HCT116 (cell line): ENCODE results near the gene FOXD2. TPM values are rescaled to one million over a fixed set of nuclear protein-coding genes. Genes with fewer than 3 reads are reported as not detected.

Experiments used
- ATAC-seq: fragments of 200-7000 bp; cut with Tn5 transposase; 2 replicates; pipeline ENCODE4 v1.9.1; 2020; ENCODE audit warnings: mild to moderate bottlenecking, moderate library complexity
- Bru-seq: library from RNA; stranded (reverse); fragments of 400-500 nt; gene quantifications from one replicate; lab custom pipeline; 2021; lab: Mats Ljungman, UMichigan
- BruChase-seq, 2 experiments: library from RNA; stranded (reverse); fragments of 400-500 nt; gene quantifications; one replicate each; lab custom pipeline; 2021; lab: Mats Ljungman, UMichigan
- BruUV-seq: library from RNA; stranded (reverse); fragments of 400-500 nt; replicated peaks from 2 replicates; lab custom pipeline; 2021; lab: Mats Ljungman, UMichigan
- CTCF ChIA-PET: fragments of 300-600 bp; sonication (Branson Sonifier 250); formaldehyde crosslinking; loops from one replicate; lab custom pipeline; 2021; ENCODE audit warnings: antibody characterized with exemption; lab: Charles Lee
- POLR2A ChIA-PET: fragments of 300-600, 350-600 bp; sonication (Branson Sonifier 250); formaldehyde crosslinking; loops from one replicate; lab custom pipeline; 2021; ENCODE audit warnings: antibody characterized with exemption; lab: Charles Lee
- RAD21 ChIA-PET, 2 experiments: fragments of 300-600 bp; sonication (Branson Sonifier 250); formaldehyde crosslinking; loops; one replicate each; lab custom pipeline; 2023; ENCODE audit warnings: low total read pairs in 2 of 2; ENCODE audit not compliant: uncharacterized antibody in 2 of 2, unreplicated experiment in 2 of 2, low non-redundant PET in 1 of 2; lab: Charles Lee
- DNase-seq: peaks from one replicate; pipeline ENCODE4 v3.0.0-alpha.2; 2010; ENCODE audit warnings: low read depth, low spot score
- H2AFZ ChIP-seq: fragments of 200-600 bp; shearing (Covaris generic), sonication (generic); 2 replicates; pipeline ENCODE4 v1.6.1; 2017; ENCODE audit warnings: low read depth, mixed run types, mixed read lengths, antibody characterized with exemption, low read length; ENCODE audit not compliant: poor library complexity, severe bottlenecking
- H3K27ac ChIP-seq: 2 replicates; pipeline ENCODE4 v1.5.1; 2012; ENCODE audit warnings: low read depth, low read length
- H3K27me3 ChIP-seq: fragments of 200-600 bp; sonication (generic); 2 replicates; pipeline ENCODE4 v1.6.1; 2016; ENCODE audit warnings: mixed run types, low read length, mixed read lengths; ENCODE audit not compliant: insufficient read depth
- H3K36me3 ChIP-seq, 2 experiments: fragments of 200-500 bp in 1 of 2; fragments of 200-600 bp in 1 of 2; sonication (Bioruptor generic) in 1 of 2; sonication (generic) in 1 of 2; 2 replicates each; pipeline versions ENCODE4 v1.5.1 to v1.6.1; 2014 to 2016; ENCODE audit warnings: low read length in 2 of 2, inconsistent platforms in 1 of 2, mixed read lengths in 1 of 2, mixed run types in 1 of 2; ENCODE audit not compliant: insufficient read depth in 2 of 2, control insufficient read depth in 1 of 2
- H3K4me1 ChIP-seq, 2 experiments: fragments of 200-600 bp in 1 of 2; sonication (generic) in 1 of 2; 2 replicates each; pipeline versions ENCODE4 v1.5.1 to v1.6.1; 2012 to 2017; ENCODE audit warnings: low read length in 2 of 2, inconsistent platforms in 1 of 2, mild to moderate bottlenecking in 1 of 2, mixed read lengths in 1 of 2, mixed run types in 1 of 2, moderate library complexity in 1 of 2; ENCODE audit not compliant: insufficient read depth in 2 of 2, control insufficient read depth in 1 of 2
- H3K4me2 ChIP-seq: fragments of 200-600 bp; sonication (generic); 2 replicates; pipeline ENCODE4 v1.6.1; 2017; ENCODE audit warnings: mixed run types, low read length, mixed read lengths
- H3K4me3 ChIP-seq, 2 experiments: fragments of 200-600 bp in 1 of 2; sonication (generic) in 1 of 2; replicated peaks in 1 of 2; 2 replicates each; pipeline ENCODE4 v1.5.1; 2011 to 2016; ENCODE audit warnings: low read length in 2 of 2, control low read depth in 1 of 2, low read depth in 1 of 2, mild to moderate bottlenecking in 1 of 2, mixed read lengths in 1 of 2, mixed run types in 1 of 2
- H3K79me2 ChIP-seq: fragments of 200-600 bp; sonication (generic); 2 replicates; pipeline ENCODE4 v1.6.1; 2017; ENCODE audit warnings: mild to moderate bottlenecking, mixed run types, low read length, moderate library complexity, mixed read lengths; ENCODE audit not compliant: insufficient read depth
- H3K9ac ChIP-seq: fragments of 200-600 bp; sonication (generic); 2 replicates; pipeline ENCODE4 v1.6.1; 2016; ENCODE audit warnings: low read length, mixed read lengths
- H3K9me2 ChIP-seq: fragments of 200-600 bp; sonication (generic), shearing (Covaris generic); 2 replicates; pipeline ENCODE4 v1.6.1; 2017; ENCODE audit warnings: mixed run types, mild to moderate bottlenecking, moderate library complexity; ENCODE audit not compliant: insufficient read depth
- H3K9me3 ChIP-seq, 2 experiments: fragments of 200-500 bp in 1 of 2; fragments of 200-600 bp in 1 of 2; sonication (Bioruptor generic) in 1 of 2; sonication (generic) in 1 of 2; 2 replicates each; pipeline ENCODE4 v1.6.1; 2014 to 2017; ENCODE audit warnings: low read length in 2 of 2, mixed read lengths in 2 of 2, inconsistent platforms in 1 of 2, low read depth in 1 of 2, mild to moderate bottlenecking in 1 of 2, mixed run types in 1 of 2, moderate library complexity in 1 of 2; ENCODE audit not compliant: control insufficient read depth in 1 of 2, insufficient read depth in 1 of 2
- H4K20me1 ChIP-seq: fragments of 200-600 bp; sonication (generic), shearing (Covaris generic); 2 replicates; pipeline ENCODE4 v1.6.1; 2017; ENCODE audit warnings: mixed run types, mild to moderate bottlenecking, moderate library complexity; ENCODE audit not compliant: insufficient read depth
- CEBPB ChIP-seq: IDR thresholded peaks from 2 replicates; pipeline ENCODE4 v1.6.1; 2012; ENCODE audit warnings: low read depth
- EGR1 ChIP-seq: IDR thresholded peaks from 2 replicates; pipeline ENCODE4 v1.6.1; 2012; ENCODE audit warnings: low read depth
- ELF1 ChIP-seq: IDR thresholded peaks from 2 replicates; pipeline ENCODE4 v1.6.1; 2012; ENCODE audit warnings: low read depth, borderline replicate concordance
- EZH2phosphoT487 ChIP-seq: fragments of 200-600 bp; IDR thresholded peaks from 2 replicates; pipeline ENCODE4 v1.6.1; 2018; ENCODE audit warnings: antibody characterized with exemption, borderline replicate concordance
- POLR2A ChIP-seq: IDR thresholded peaks from 2 replicates; pipeline ENCODE4 v1.7.0; 2011; ENCODE audit warnings: borderline replicate concordance; ENCODE audit not compliant: insufficient read depth, insufficient read length; ENCODE audit errors: extremely low read depth
- POLR2AphosphoS5 ChIP-seq: IDR thresholded peaks from 2 replicates; pipeline ENCODE4 v1.6.1; 2011; ENCODE audit warnings: mild to moderate bottlenecking, low read depth, low read length, moderate library complexity
- SRF ChIP-seq: IDR thresholded peaks from 2 replicates; pipeline ENCODE4 v1.6.1; 2012; ENCODE audit warnings: low read depth
- TCF7L2 ChIP-seq: IDR thresholded peaks from 2 replicates; pipeline ENCODE4 v1.7.0; 2011; ENCODE audit warnings: borderline replicate concordance, inconsistent platforms; ENCODE audit not compliant: insufficient read depth, insufficient read length; ENCODE audit errors: extremely low read depth
- YY1 ChIP-seq: IDR thresholded peaks from 2 replicates; pipeline ENCODE4 v1.6.1; 2011; ENCODE audit warnings: low read length, low read depth, moderate library complexity, mild to moderate bottlenecking; ENCODE audit not compliant: insufficient replicate concordance; ENCODE audit errors: extremely low read depth
- ZFX ChIP-seq: fragments of 450-650 bp; IDR thresholded peaks from 2 replicates; pipeline ENCODE4 v1.6.1; 2017
- ZNF274 ChIP-seq: fragments of 200-500 bp; sonication (Bioruptor generic); IDR thresholded peaks from 2 replicates; pipeline ENCODE4 v1.6.1; 2014; ENCODE audit warnings: mild to moderate bottlenecking, low read depth, low read length, inconsistent platforms
- intact Hi-C: fragments of 100-400 bp; cut with micrococcal nuclease; formaldehyde crosslinking; loops from 2 replicates; pipeline ENCODE4 v1.10.0; 2022
- long read RNA-seq: library from polyadenylated mRNA; unstranded; transcript quantifications from one replicate; pipeline ENCODE4 v2.0.0, GENCODE V29; 2021; ENCODE audit not compliant: unreplicated experiment
- polyA plus RNA-seq: library from polyadenylated mRNA; unstranded; fragments of >200 nt; gene quantifications from 2 replicates; pipeline ENCODE4 v1.2.1, GENCODE V29; 2012; ENCODE audit warnings: missing spikeins
- total RNA-seq: library from RNA; stranded (reverse); gene quantifications from one replicate; pipeline ENCODE4 v1.2.1, GENCODE V29; 2021; ENCODE audit not compliant: unreplicated experiment
- TF ChIP-seq, protein P1 (sequence below), 3 experiments: fragments of 200-600 bp in 1 of 3; sonication (generic) in 1 of 3; IDR thresholded peaks in 2 of 3; conservative IDR thresholded peaks in 1 of 3; 2 replicates each; pipeline ENCODE4 v1.5.1; 2012 to 2017; ENCODE audit warnings: low read depth in 2 of 3, low read length in 2 of 3, antibody characterized with exemption in 1 of 3, borderline replicate concordance in 1 of 3, control low read depth in 1 of 3, mild to moderate bottlenecking in 1 of 3, mixed read lengths in 1 of 3, mixed run types in 1 of 3, moderate library complexity in 1 of 3; ENCODE audit not compliant: insufficient read depth in 1 of 3
- TF ChIP-seq, protein P2 (sequence below): IDR thresholded peaks from 2 replicates; pipeline ENCODE4 v1.6.1; 2012
- TF ChIP-seq, protein P3 (sequence below): IDR thresholded peaks from 2 replicates; pipeline ENCODE4 v1.6.1; 2012; ENCODE audit warnings: low read depth
- TF ChIP-seq, protein P4 (sequence below): IDR thresholded peaks from 2 replicates; pipeline ENCODE4 v1.6.1; 2011; ENCODE audit warnings: mild to moderate bottlenecking, low read length, moderate library complexity; ENCODE audit not compliant: insufficient replicate concordance; ENCODE audit errors: extremely low read depth

The FOXD2 gene
- total RNA-seq (1.9 TPM), Bru-seq, nascent RNA (percentile 38 among the genes with signal in this experiment), BruChase-seq, experiment 1, labeled RNA remaining after a 6-hour chase (percentile 27 among the genes with signal in this experiment), BruChase-seq, experiment 2, labeled RNA remaining after a 2-hour chase (percentile 41 among the genes with signal in this experiment)
- 1.0 and 1.5 TPM in 2 replicates for polyA plus RNA-seq
- long read RNA-seq, full-length matches to known transcripts = 21 of 21 reads
- long read RNA-seq, partial matches to known transcripts = 0 of 21 reads
- long read RNA-seq, other reads (novel, unspliced or antisense) = 0 of 21 reads

DNA sequence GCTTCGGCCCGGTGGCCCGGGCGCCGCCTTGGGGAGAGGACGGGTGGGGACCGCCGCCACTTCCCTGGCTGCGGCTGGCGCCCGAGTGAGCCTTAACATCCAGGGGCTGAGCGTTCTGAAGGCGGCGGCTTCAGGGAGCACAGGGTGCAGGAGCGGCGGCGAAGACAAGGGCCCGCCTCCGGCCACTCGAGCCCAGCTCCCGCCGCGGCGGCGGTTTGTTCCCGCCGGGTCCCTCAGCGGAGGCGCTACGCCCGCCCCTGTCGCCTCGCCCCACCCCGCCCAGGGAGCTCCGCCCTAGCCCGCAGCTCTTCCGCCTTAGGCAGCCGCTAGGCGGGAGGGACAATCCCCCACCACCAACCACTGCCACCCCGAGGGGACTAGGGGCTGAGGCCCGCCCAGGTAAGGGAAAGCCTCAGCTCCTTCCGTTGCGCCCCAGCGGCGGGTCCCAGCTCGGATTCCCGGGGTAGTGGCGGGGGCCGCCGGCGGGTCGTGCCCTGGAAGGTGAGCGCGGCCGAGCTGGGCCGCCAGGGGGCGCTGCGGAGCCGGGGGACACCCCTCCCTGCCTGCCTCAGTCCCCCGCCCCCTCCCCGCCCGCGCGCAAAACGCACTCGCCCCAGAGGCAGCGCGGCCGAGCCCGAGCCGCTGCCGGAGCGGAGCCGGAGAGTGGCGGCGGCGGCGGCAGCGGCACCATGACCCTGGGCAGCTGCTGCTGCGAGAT, at the start of gene FOXD2:
Gene FOXD2 (plus strand): TSS at position 598 of the 718 bp plus-strand sequence. CDS start 92 bp downstream, at position 690.
- H3K36me3 ChIP-seq = no peaks in the 10 kb centered on the region
- ChIA-PET RAD21 (interaction anchor here (0.6 to 1.3 kb wide), 6 partner anchors 132 to 294 kb away, joined by 3 to 11 read pairs (median 5); no protein-coding TSS in a partner anchor), CTCF (interaction anchor here (0.7 to 4.2 kb wide), 48 partner anchors 9 to 508 kb away, joined by 3 to 87 read pairs (median 5); partner anchors contain the start of genes CMPK1 and STIL), POLR2A (interaction anchor here (0.7 to 1.1 kb wide), 5 partner anchors 11 to 290 kb away, joined by 3 to 5 read pairs (median 4); no protein-coding TSS in a partner anchor)
- peaks cover 3 to 10% of the 10 kb centered on the region in 2 experiments; a peak in 3 of 4 replicates for H3K4me1 ChIP-seq
- DNase-seq (peak; percentile 79), ATAC-seq (peak; percentile 89)
- H3K4me3 ChIP-seq = peak within 1 kb of the TSS; percentile 86 to 95
- no peak within 1 kb of the TSS for H2AFZ ChIP-seq
- BruUV-seq = no TSS peak
- no peaks in the 10 kb centered on the region for H4K20me1 ChIP-seq
- H3K79me2 ChIP-seq = peaks cover 33% of the 10 kb centered on the region
- H3K9me3 ChIP-seq = no peaks in the 10 kb centered on the region
- peak within 1 kb of the TSS; percentile 89 for H3K9ac ChIP-seq
- intact Hi-C loops = loop anchor here (1.0 to 5.0 kb wide), 2 partner anchors 185 to 273 kb away; no protein-coding TSS in a partner anchor
- H3K9me2 ChIP-seq = no peaks in the 10 kb centered on the region
- no peaks in the 10 kb centered on the region for H3K27me3 ChIP-seq
- peak within 1 kb of the TSS; percentile 96 for H3K27ac ChIP-seq
- H3K4me2 ChIP-seq = peak within 1 kb of the TSS; percentile 88
- TF ChIP-seq ZNF274 (no peak), TCF7L2 (peak; percentile 22), POLR2AphosphoS5 (peak; percentile 72), POLR2A (peak; percentile 55), ZFX (peak; percentile 86), YY1 (peak; percentile 29), CEBPB (no peak), SRF (no peak; the same call in 1 of the 2 replicates), ELF1 (no peak; the same call in 1 of the 2 replicates), EZH2phosphoT487 (no peak), EGR1 (peak; percentile 57)
- TF ChIP-seq, protein P1, sequence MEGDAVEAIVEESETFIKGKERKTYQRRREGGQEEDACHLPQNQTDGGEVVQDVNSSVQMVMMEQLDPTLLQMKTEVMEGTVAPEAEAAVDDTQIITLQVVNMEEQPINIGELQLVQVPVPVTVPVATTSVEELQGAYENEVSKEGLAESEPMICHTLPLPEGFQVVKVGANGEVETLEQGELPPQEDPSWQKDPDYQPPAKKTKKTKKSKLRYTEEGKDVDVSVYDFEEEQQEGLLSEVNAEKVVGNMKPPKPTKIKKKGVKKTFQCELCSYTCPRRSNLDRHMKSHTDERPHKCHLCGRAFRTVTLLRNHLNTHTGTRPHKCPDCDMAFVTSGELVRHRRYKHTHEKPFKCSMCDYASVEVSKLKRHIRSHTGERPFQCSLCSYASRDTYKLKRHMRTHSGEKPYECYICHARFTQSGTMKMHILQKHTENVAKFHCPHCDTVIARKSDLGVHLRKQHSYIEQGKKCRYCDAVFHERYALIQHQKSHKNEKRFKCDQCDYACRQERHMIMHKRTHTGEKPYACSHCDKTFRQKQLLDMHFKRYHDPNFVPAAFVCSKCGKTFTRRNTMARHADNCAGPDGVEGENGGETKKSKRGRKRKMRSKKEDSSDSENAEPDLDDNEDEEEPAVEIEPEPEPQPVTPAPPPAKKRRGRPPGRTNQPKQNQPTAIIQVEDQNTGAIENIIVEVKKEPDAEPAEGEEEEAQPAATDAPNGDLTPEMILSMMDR (IDR thresholded peaks at IDR 0.05 in 2 of 3, conservative IDR thresholded peaks at IDR 0.05 in 1 of 3; ENCODE audit: borderline replicate concordance in 1 of 3, insufficient read depth in 1 of 3, low read depth in 2 of 3, low read length in 2 of 3) = peak; percentile 78 to 81 (median 81)
- TF ChIP-seq, protein P2, sequence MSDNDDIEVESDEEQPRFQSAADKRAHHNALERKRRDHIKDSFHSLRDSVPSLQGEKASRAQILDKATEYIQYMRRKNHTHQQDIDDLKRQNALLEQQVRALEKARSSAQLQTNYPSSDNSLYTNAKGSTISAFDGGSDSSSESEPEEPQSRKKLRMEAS = peak; percentile 68
- TF ChIP-seq, protein P3, sequence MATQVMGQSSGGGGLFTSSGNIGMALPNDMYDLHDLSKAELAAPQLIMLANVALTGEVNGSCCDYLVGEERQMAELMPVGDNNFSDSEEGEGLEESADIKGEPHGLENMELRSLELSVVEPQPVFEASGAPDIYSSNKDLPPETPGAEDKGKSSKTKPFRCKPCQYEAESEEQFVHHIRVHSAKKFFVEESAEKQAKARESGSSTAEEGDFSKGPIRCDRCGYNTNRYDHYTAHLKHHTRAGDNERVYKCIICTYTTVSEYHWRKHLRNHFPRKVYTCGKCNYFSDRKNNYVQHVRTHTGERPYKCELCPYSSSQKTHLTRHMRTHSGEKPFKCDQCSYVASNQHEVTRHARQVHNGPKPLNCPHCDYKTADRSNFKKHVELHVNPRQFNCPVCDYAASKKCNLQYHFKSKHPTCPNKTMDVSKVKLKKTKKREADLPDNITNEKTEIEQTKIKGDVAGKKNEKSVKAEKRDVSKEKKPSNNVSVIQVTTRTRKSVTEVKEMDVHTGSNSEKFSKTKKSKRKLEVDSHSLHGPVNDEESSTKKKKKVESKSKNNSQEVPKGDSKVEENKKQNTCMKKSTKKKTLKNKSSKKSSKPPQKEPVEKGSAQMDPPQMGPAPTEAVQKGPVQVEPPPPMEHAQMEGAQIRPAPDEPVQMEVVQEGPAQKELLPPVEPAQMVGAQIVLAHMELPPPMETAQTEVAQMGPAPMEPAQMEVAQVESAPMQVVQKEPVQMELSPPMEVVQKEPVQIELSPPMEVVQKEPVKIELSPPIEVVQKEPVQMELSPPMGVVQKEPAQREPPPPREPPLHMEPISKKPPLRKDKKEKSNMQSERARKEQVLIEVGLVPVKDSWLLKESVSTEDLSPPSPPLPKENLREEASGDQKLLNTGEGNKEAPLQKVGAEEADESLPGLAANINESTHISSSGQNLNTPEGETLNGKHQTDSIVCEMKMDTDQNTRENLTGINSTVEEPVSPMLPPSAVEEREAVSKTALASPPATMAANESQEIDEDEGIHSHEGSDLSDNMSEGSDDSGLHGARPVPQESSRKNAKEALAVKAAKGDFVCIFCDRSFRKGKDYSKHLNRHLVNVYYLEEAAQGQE = no peak
- TF ChIP-seq, protein P4, sequence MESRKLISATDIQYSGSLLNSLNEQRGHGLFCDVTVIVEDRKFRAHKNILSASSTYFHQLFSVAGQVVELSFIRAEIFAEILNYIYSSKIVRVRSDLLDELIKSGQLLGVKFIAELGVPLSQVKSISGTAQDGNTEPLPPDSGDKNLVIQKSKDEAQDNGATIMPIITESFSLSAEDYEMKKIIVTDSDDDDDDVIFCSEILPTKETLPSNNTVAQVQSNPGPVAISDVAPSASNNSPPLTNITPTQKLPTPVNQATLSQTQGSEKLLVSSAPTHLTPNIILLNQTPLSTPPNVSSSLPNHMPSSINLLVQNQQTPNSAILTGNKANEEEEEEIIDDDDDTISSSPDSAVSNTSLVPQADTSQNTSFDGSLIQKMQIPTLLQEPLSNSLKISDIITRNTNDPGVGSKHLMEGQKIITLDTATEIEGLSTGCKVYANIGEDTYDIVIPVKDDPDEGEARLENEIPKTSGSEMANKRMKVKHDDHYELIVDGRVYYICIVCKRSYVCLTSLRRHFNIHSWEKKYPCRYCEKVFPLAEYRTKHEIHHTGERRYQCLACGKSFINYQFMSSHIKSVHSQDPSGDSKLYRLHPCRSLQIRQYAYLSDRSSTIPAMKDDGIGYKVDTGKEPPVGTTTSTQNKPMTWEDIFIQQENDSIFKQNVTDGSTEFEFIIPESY = no peak
